ENCODE measurements around the gene CYB5R4.
"Not testable (repeated sequence)": the region's sequence is repeated elsewhere in the genome, so short reads cannot be mapped to it uniquely, and the experiment has no call there.

The CYB5R4 gene

GRCh38 chr6:83867043-83867442, 7.6 kb downstream of the CYB5R4 start:
- DNase-seq (ENCODE audit: low spot score), result no peak

GRCh38 chr6:83867527-83868161, 8.2 kb downstream of the CYB5R4 start:
- DNase-seq (ENCODE audit: low spot score), result peak; percentile 21

- DNase-seq (ENCODE audit: low spot score), result no peak
These were observed 9.2 kb downstream of the CYB5R4 start for GRCh38 chr6:83868639-83869038.

- no peak for DNase-seq (ENCODE audit: low spot score)
These were observed 11.2 kb downstream of the CYB5R4 start for GRCh38 chr6:83870649-83871048.

GRCh38 chr6:83872386-83873118, 13.1 kb downstream of the CYB5R4 start:
- DNase-seq (ENCODE audit: low spot score), result no peak

- no peak for DNase-seq (ENCODE audit: low spot score)
These were observed 14.4 kb downstream of the CYB5R4 start for GRCh38 chr6:83873869-83874268.

- DNase-seq (ENCODE audit: low spot score), result no peak
These were observed 16.4 kb downstream of the CYB5R4 start for GRCh38 chr6:83875843-83876242.

- DNase-seq (ENCODE audit: low spot score), result no peak
These were observed 19.6 kb downstream of the CYB5R4 start for GRCh38 chr6:83878902-83879644.

GRCh38 chr6:83879746-83880145, 20.3 kb downstream of the CYB5R4 start:
- no peak for DNase-seq (ENCODE audit: low spot score)

- no peak for DNase-seq (ENCODE audit: low spot score)
These were observed 23.8 kb downstream of the CYB5R4 start for GRCh38 chr6:83883240-83883639.

GRCh38 chr6:83884523-83884922, 25.0 kb downstream of the CYB5R4 start:
- peak; percentile 26 for DNase-seq (ENCODE audit: low spot score)

- no peak for DNase-seq (ENCODE audit: low spot score)
These were observed 26.5 kb downstream of the CYB5R4 start for GRCh38 chr6:83885984-83886383.

GRCh38 chr6:83889621-83890020, 30.1 kb downstream of the CYB5R4 start:
- no peak for DNase-seq (ENCODE audit: low spot score)

GRCh38 chr6:83890520-83890919, 31.0 kb downstream of the CYB5R4 start:
- no peak for DNase-seq (ENCODE audit: low spot score)

- DNase-seq (ENCODE audit: low spot score), result no peak
These were observed 32.1 kb downstream of the CYB5R4 start for GRCh38 chr6:83891586-83891985.

- no peak for DNase-seq (ENCODE audit: low spot score)
These were observed 33.5 kb downstream of the CYB5R4 start for GRCh38 chr6:83893024-83893423.

- DNase-seq (ENCODE audit: low spot score), result not testable (repeated sequence)
These were observed 37.6 kb downstream of the CYB5R4 start for GRCh38 chr6:83897094-83897493.

GRCh38 chr6:83901624-83902023, 42.1 kb downstream of the CYB5R4 start:
- no peak for DNase-seq (ENCODE audit: low spot score)

GRCh38 chr6:83904395-83904794, 44.9 kb downstream of the CYB5R4 start:
- DNase-seq (ENCODE audit: low spot score), result no peak

GRCh38 chr6:83905648-83906047, 46.2 kb downstream of the CYB5R4 start:
- DNase-seq (ENCODE audit: low spot score), result no peak

GRCh38 chr6:83907623-83908390, 48.3 kb downstream of the CYB5R4 start:
- not testable (repeated sequence) for DNase-seq (ENCODE audit: low spot score)

- peak; percentile 5 for DNase-seq (ENCODE audit: low spot score)
These were observed 49.3 kb downstream of the CYB5R4 start for GRCh38 chr6:83908813-83909212.
